HG03354 (cell line): ENCODE results near the gene CES4A.

Source experiments
- ATAC-seq: cut with Tn5 transposase; IDR thresholded peaks from one replicate; pipeline ENCODE4 v1.9.1; 2021; ENCODE audit warnings: mild to moderate bottlenecking; ENCODE audit not compliant: unreplicated experiment, poor library complexity, severe bottlenecking

CES4A gene

DNA sequence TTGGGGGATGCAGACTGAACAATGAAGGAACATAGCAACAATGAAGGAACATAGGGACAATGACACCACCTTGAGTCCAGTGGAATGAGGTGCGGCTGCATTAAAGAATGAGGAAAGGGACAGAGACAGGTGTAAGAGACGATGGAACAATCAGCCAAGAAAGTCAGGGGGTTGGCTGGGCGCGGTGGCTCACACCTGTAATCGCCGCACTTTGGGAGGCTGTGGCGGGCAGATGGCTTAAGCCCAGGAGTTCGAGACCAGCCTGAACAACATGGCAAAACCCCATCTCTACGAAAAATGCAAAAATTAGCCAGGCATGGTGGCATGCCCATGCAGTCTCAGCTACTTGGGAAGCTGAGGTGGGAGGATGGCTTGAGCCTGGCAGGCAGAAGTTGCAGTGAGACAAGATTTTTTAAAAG is 26.9 kb downstream of the CES4A start:
- no peak for ATAC-seq

DNA sequence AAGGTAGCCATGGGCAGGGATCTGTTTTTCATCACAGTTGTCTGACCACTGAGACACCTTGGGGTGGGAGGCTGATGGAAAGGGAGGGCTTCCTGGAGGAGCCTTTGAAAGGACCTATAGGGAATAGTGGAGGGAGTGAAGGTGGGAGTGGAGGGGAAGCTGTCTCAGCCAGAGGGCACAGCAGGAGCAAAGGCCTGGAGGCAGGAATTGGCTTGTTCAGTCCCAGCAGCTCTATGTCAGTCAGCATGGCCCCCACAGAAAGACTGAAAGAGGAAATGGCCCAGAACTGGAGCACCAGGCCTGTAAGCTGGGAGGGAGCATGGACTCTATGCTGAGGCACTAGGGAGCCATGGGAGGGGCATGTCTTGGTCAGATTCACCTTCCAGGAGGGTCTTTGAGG is 27.8 kb downstream of the CES4A start:
- no peak for ATAC-seq

DNA sequence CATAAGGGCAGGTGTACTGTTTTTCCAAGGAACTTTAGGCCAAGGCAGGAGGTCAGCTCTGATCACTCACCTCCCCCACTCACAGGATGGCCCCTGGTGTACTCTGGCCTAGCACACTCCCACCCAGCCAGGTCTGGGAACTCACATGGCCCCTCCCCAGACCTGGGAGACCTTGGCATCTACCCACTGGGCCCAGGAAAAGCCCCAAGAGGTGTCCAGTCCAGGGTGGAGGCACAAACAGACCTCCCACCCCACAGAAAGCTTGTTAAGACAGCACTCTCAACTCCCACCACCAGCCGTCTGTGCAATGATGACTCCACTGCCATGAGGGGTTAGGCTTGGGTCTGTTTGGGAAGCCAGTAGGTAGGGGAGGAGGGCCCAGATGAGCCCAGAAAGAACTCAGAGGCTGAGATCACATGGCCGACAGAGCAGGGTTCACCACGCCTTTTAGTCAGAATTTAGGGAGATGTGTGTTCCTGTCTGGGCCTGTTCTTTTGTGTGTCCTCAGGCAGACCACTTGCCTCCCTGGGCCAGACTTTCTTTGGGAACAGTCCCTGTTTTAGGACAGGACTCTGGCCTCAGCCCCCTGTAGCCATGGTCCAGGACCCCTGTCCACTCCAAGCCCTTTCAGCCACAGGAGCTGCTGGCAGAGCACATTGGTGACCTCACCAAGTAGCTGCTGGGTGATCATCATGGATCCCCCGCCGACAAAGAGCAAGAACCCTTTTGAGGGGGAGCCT is 28.5 kb downstream of the CES4A start:
- ATAC-seq: no peak

DNA sequence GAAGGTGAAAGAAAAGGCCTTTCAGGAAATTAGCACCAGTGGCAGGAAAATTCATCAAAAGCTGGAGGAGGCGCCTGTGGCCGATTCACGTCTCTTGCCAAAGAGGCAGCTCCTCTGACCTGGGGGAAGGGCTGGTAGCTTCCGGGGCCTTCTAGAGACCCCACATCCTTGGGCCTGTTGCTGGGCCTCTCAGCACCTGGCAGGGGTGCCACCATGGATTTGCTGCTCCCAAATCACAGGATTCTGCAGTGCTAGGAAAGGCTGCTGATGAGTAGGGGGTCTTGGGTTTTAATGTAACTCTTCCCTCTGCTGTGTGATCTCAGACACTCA is 29.0 kb downstream of the CES4A start:
- ATAC-seq: no peak

DNA sequence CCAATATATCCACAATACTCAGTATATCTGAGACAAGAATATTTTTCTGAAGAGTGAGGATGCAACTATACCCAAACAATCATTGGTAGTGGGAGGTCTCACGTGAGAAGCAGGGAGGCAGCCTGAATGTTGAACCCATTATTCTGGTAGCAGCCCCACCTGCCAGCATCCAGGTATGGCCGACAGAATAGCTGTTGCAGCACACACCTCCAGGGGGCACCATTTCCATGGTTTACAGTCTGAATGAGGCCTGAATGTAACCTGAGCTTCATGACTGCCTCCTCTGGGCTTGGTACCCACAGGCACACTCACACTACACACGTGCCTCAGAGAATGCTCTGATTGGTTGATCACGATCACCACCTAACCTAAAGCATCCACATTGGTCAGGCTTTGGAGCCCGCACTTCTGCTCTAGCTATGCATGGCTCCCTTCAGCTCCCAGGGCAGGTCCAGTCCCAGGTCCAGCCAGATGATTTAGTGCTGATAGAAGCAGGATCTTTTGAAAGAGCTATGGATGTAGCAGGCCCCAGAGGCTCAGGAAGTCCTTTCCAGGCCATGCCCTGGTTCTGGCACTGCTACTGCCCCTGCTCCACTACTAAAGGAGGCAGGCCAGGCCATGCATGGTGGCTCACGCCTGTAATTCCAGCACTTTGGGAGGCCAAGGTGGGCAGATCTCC is 29.6 kb downstream of the CES4A start:
- peak; percentile 88 for ATAC-seq

DNA sequence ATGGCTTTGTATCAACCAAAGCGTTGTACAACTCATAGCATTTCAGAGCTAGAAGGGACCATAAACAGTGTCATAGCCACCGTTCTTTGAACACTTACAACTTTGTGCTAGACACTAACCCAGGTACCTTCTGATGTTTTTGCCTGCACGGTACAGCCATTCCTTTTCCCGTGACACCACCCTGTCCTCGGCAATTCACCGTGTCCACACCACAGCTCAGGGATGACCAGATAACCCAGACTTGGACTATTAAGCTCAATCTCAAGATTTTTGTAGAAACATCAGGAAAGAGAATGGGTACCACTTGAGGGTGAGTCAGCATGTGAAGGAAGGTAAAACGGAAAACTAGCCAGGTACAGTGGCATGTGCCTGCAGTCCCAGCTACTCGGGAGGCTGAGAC is 30.8 kb downstream of the CES4A start:
- ATAC-seq: no peak

DNA sequence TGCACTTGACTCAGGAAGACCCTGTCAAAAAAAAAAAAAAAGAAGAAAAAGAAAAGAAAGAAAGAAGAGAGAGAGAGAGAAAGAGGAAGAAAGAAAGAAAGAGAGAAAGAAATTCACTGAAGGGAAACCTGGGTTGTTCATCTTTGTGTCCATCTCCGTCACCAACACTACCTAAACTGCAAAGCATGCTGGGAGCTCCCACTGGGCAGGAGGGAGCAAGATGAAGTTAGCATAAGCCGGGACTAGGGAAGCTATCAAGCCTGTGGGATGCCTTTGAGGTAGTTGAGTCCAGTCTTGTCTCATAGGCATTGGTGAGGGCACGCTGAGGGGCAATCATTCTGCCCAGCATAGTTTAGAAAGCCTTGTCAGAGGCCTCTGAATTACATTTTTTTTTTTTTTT is 32.9 kb downstream of the CES4A start:
- ATAC-seq: no peak

DNA sequence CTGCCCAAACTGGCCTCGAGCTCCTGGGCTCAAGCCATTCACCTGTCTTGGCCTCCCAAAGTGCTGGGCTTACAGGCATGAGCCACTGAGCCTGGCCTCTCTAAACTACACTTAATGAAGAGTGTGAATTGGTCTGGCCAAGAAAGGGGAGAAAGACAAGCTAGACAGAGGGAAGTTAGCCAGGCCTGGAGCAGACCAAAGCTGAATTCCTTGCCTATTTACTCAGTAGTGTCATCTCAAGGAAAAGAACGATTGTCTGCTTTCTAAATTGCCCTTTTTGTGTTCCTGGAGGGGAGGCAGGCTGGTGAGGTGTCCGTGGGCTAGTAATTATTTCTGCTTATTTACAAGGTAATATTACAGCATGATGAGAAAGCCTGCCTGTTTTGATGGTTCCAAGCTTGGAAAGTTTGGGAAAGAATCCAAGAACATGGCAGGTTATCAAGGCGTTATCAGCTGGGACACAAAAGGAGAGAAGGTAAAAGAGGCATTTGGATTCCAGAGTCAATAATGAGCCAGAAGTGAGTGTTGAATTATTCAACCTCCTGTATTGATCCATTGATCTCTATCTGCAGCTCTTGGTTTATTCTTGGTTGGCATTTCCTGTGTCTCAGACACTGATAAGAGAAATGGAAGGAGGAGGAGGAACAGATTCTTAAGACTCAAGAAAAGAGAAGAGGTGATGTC is 34.3 kb downstream of the CES4A start:
- ATAC-seq: no peak

DNA sequence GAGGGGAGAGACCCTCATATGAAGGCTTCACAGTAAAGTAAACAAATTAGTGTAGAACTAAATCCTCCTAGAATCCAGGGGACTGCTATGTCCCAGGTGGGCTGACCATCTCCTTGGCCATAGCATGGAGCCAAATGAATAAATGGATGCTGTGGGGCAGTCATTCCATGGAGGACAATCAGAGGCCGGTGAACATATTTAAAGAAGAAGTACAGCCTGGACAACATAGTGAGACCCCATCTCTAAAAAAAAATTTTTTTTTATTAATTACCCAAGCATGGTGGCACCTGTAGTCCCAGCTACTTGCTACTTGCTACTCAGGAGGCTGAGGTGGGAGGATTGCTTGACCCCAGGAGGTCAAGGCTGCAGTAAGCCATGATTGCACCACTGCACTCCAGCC is 35.3 kb downstream of the CES4A start:
- no peak for ATAC-seq

DNA sequence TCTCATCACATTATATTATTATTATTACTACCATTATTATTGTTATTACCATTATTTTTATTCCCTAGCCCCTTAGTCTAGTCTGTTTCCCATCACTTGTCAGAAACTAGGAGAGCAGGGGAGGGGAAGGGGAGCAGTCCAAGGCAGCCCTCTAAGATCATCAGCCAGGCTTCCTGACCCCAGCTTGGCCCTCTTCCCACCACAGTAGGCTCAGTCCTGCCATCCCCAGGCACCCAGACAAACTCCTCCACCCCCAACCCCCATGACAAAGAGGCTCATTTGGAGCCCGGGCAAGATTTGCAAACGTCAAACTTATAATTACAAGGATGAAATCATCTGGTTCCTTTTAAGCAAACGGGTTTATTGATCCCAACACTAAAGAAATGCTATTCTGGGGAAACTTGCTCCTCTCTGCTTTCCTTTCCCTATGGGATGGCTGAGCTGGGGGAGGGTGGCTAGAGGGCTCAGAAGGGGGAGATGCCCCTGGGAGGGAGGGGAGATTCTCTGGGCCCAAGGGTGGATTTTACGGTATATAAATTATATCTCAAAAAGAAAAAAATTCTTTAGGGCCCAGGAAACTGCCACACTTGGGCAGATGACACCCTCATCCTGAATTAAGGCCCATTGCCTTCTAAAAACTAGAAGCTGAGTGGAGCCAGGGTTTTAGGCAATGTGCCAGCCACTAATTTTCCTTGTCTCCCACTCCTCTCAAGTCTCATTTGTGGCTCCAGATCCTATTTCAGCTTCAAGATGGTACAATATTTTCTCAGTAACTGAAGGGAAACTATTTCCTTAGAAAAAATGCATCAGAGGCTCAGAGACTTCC is 36.2 kb downstream of the CES4A start:
- no peak for ATAC-seq

DNA sequence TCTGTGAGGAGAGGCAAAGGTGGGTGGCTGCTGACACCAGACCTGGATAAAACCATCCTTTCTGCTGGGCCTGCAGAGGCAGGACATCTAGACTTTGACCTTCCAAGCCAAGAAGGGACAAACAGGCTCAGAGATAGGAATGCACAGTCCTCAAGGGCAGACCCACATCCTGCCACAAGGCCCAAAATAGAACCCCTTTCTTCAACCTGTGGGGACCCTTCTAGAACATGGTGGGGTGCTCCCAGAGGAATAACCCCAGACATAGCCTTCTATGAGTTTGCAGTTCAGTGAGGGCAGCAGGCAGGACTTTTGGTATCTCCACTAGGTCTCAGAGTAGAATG is 36.8 kb downstream of the CES4A start:
- ATAC-seq: no peak

DNA sequence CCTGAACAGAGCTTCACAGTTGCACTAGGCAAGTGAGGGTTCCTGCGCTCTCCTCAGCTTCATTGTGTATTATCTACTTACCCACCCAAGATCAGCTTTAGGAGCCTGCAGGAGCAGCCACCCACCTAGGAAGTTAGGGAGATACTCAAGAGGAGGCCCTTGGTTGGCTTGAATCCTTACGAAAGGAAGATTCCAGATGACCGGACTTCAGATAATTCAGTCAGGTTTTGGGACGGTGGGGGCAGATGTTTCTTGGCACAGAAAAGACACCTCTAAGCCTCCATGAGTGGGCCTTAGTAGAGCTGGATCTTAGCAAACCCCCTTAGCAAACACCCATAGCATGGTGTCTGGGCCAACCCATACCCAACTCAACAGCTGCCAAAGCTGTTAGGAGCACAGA is 38.2 kb downstream of the CES4A start:
- ATAC-seq: no peak

DNA sequence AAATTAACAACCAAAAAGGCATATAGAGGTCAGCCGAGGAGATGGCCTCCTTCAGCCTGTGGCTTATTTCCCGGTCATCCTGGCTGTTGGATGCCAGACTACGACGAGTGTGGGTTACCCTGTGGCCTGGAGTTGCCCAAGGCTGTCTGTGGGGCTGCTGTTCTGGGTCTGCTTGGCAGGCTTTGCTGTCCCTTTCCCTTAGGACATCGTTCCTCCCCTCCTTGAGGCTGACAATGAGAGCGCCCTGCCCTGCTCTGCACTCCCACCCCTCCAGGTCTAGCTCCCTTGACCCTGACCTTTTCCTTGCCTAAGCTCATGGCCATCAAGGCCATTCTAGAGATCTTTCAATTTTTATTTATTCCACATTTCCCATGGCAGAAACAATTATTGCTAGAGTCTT is 38.7 kb downstream of the CES4A start:
- ATAC-seq: no peak

DNA sequence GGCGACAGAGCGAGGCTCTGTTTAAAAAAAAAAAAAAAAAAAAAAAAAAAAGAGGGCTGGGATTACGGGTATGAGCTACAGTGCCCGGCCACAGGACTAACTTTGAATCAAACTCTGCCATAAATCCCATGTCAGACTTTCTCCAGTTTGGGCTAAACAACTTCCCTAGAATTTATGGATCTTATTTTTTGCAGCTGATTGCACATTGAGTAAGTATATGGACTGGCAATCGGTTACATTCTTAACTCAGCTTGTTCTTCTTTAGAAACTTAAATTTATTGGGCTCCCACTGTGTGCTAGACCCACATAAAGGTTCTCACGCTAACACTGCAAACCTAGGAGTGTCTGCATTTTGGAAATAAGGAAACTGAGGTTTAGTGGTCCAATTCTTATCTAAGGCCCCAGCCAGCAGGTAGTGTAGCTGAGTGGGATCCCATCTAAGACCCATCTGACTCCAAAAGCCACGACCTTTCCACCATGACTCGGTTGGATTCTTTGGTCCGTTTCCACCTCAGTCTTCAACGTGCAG is 39.8 kb downstream of the CES4A start:
- ATAC-seq: no peak

DNA sequence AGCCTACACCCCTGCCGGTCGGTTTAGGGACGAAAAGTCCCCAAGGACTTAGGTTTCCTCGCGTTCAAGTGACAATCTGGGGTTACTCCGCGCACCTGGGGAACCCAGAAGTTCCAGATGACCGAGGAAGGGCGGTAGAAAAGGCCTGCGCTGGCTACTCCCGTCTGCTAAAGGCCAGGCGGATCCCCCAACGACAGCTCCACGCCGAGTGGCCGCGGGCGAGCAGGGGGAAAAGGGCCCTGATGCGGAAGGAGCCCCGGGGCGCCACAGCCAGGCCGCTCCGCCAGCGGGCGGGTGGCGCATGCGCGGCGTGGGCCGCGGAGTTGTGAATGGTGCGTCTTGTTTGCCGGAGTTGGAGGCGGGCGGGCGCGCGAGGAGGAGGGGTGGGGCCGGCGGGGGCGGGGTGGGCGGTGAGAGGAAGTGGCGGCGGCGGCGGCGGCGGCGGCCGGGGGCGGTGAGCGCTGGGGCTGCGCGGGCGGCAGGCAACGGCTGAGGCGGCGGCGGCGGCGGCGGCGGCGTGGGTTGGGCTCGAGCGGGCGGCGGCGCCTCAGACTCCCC is 40.4 kb downstream of the CES4A start, which contains the start of gene CBFB:
Gene CBFB (plus strand): TSS at position 454 of the 558 bp plus-strand sequence. CDS start 259 bp downstream, outside the sequence.
- peak; percentile 86 for ATAC-seq

DNA sequence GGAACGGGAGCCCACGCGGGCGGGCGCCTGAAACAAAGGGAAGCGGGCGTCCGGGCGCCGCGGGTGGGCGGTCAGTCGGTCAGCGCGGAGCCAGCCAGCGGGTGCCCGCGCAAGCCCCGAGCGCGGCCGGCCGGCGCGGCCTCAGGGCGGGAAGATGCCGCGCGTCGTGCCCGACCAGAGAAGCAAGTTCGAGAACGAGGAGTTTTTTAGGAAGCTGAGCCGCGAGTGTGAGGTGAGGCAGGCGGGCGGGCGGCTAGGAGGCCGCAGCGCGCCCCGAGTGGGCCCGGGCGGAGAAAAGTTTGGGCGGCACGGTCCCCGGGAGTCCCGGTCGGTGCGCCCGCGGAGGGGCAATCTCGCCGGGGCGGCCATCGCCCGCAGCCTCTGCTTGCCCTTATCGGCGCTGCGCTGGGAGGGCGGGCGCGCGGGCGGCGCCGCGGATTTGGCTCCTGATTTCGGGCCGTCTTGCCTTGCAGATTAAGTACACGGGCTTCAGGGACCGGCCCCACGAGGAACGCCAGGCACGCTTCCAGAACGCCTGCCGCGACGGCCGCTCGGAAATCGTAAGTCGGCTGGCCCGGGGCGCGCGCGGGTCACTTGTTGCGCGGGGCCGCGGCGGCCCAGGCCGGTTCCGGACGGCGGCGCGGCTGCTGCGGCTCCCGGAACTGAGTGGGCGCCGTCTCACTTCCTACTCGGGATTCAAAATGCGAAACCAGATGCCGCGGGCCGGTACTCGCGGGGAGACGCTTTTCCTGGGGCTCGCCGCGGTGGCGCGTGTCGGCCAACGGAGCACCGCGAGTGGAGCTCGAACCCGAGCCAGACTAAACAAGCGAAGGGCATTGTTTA is 41.1 kb downstream of the CES4A start:
- ATAC-seq: peak; percentile 40

DNA sequence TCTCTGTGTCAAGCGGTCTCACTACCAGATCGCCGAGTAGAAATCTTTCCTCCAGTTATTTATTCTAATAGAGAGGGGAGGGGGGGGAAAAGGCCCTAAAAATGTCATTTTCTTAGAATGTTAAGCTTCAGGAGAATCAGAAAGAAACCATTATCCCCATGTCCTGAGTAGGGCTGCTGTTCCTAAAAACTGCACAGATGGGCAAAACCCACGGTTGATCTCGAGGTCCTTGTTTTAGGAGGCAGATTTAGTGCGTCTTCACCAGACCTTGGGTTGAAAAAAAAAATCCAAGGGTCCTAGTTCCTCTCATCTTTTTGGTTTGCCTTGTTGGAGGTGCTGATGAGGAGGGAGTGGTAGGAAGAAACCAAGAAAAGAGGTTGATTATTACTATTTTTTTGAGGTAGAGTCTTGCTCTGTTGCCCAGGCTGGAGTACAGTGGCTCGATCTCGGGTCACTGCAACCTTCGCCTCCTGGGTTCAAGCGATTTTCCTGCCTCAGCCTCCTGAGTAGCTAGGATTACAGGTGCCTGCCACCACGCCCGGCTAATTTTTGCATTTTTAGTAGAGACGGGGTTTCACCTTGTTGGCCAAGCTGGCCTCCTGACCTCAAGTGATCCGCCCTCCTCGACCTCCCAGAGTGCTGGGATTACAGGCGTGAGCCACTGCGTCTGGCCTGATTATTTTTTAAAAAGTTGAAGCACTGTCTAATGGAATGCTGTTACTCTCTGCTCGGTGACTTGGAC is 42.0 kb downstream of the CES4A start:
- no peak for ATAC-seq

DNA sequence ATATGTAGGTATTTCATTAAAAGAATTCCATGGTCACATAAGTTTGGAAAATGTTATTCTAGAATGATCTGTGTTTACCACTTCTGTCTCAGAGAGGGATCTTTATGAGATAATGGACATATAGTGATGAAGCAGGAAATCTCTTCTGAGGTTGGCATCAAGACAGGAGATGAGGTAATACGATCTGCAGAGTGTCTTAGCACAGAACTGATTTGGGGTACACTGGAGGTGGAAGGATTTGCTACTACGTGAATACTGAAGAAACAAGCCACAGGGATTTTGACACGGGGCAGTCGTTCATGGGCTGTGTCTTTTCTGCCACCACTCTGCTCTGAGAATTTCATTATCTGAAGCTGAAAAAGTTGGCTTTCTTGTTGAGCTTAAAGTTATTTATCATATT is 46.1 kb downstream of the CES4A start:
- no peak for ATAC-seq
